ENCODE data around the gene ANAPC2.

The ANAPC2 gene

GRCh38 chr9:137164370-137165249, 23.8 kb downstream of the ANAPC2 start:
- H3K4me3 ChIP-seq (ENCODE audit: insufficient read depth in 1 of 2, low read depth in 1 of 2, low read length in 2 of 2): no peak overlapping the region
- peak overlapping the region; percentile 30 for H2BK15ac ChIP-seq (ENCODE audit: low read depth, poor library complexity, severe bottlenecking)
- no peak overlapping the region for H2BK12ac ChIP-seq (ENCODE audit: low read length in 2 of 2)
- no peak for DNase-seq
- H2BK5ac ChIP-seq (ENCODE audit: low read depth, low read length, poor library complexity, severe bottlenecking): no peak overlapping the region
- H3K79me1 ChIP-seq (replicated peaks; ENCODE audit: low read length, poor library complexity, severe bottlenecking): no peaks in the 10 kb centered on the region
- H2AK5ac ChIP-seq (ENCODE audit: low read length, severe bottlenecking): no peak overlapping the region
- no peak overlapping the region for H3K4me2 ChIP-seq (ENCODE audit: low read length, poor library complexity, severe bottlenecking)
- no peak overlapping the region for H4K91ac ChIP-seq (ENCODE audit: low read length)
- no peak overlapping the region for H3K4ac ChIP-seq (ENCODE audit: low read depth in 1 of 2, low read length in 2 of 2)
- no peak overlapping the region for H3K27ac ChIP-seq (ENCODE audit: low read length, poor library complexity, severe bottlenecking)
- H3K9ac ChIP-seq (ENCODE audit: low read length): no peak overlapping the region
- H3K36me3 ChIP-seq (ENCODE audit: control insufficient read depth in 1 of 2, insufficient read depth in 2 of 2, low read depth in 1 of 2, low read length in 2 of 2): no peaks in the 10 kb centered on the region
- no peak overlapping the region for H2BK120ac ChIP-seq (ENCODE audit: low read depth, low read length)
- H2AFZ ChIP-seq (ENCODE audit: low read depth, low read length): no peak overlapping the region
- no peak overlapping the region for H4K8ac ChIP-seq (ENCODE audit: low read length)
- H3K18ac ChIP-seq (ENCODE audit: low read depth in 1 of 2, low read length in 2 of 2): no peak overlapping the region
- H3K4me1 ChIP-seq (ENCODE audit: control insufficient read depth, insufficient read depth, low read depth, low read length): peaks cover 38% of the 10 kb centered on the region
- H3K23ac ChIP-seq (ENCODE audit: low read length in 2 of 2): no peak overlapping the region
- H3K9me3 ChIP-seq (ENCODE audit: control insufficient read depth, low read length): no peaks in the 10 kb centered on the region
- H3K27me3 ChIP-seq (ENCODE audit: control insufficient read depth in 1 of 2, insufficient read depth in 1 of 2, low read length in 2 of 2): peaks cover 78 to 87% of the 10 kb centered on the region in 2 experiments
- 80% methylated on average over 30 of the region's 34 CpGs for WGBS
- H3K14ac ChIP-seq (ENCODE audit: low read length in 2 of 2): no peak overlapping the region

GRCh38 chr9:137163805-137164204, 24.6 kb downstream of the ANAPC2 start:
- no peak overlapping the region for H2BK12ac ChIP-seq (ENCODE audit: low read length in 2 of 2)
- H2AFZ ChIP-seq (ENCODE audit: low read depth, low read length): no peak overlapping the region
- peaks cover 30% of the 10 kb centered on the region for H3K4me1 ChIP-seq (ENCODE audit: control insufficient read depth, insufficient read depth, low read depth, low read length)
- H3K36me3 ChIP-seq (ENCODE audit: control insufficient read depth in 1 of 2, insufficient read depth in 2 of 2, low read depth in 1 of 2, low read length in 2 of 2): no peaks in the 10 kb centered on the region
- H2BK120ac ChIP-seq (ENCODE audit: low read depth, low read length): no peak overlapping the region
- H2BK15ac ChIP-seq (ENCODE audit: low read depth, poor library complexity, severe bottlenecking): no peak overlapping the region
- H3K4me2 ChIP-seq (ENCODE audit: low read length, poor library complexity, severe bottlenecking): no peak overlapping the region
- H3K27ac ChIP-seq (ENCODE audit: low read length, poor library complexity, severe bottlenecking): no peak overlapping the region
- WGBS: 93% methylated on average over 22 of the region's 22 CpGs
- H2AK5ac ChIP-seq (ENCODE audit: low read length, severe bottlenecking): no peak overlapping the region
- H4K91ac ChIP-seq (ENCODE audit: low read length): no peak overlapping the region
- H3K4me3 ChIP-seq (ENCODE audit: insufficient read depth in 1 of 2, low read depth in 1 of 2, low read length in 2 of 2): no peak overlapping the region
- H3K79me1 ChIP-seq (replicated peaks; ENCODE audit: low read length, poor library complexity, severe bottlenecking): no peaks in the 10 kb centered on the region
- H3K27me3 ChIP-seq (ENCODE audit: control insufficient read depth in 1 of 2, insufficient read depth in 1 of 2, low read length in 2 of 2): peaks cover 78 to 95% of the 10 kb centered on the region in 2 experiments
- no peak for DNase-seq
- no peak overlapping the region for H3K9ac ChIP-seq (ENCODE audit: low read length)
- H3K23ac ChIP-seq (ENCODE audit: low read length in 2 of 2): no peak overlapping the region
- no peak overlapping the region for H4K8ac ChIP-seq (ENCODE audit: low read length)
- no peak overlapping the region for H3K18ac ChIP-seq (ENCODE audit: low read depth in 1 of 2, low read length in 2 of 2)
- H3K14ac ChIP-seq (ENCODE audit: low read length in 2 of 2): no peak overlapping the region
- H3K4ac ChIP-seq (ENCODE audit: low read depth in 1 of 2, low read length in 2 of 2): no peak overlapping the region
- no peak overlapping the region for H2BK5ac ChIP-seq (ENCODE audit: low read depth, low read length, poor library complexity, severe bottlenecking)
- no peaks in the 10 kb centered on the region for H3K9me3 ChIP-seq (ENCODE audit: control insufficient read depth, low read length)

- no peak overlapping the region for H2AFZ ChIP-seq (ENCODE audit: low read depth, low read length)
- no peaks in the 10 kb centered on the region for H3K9me3 ChIP-seq (ENCODE audit: control insufficient read depth, low read length)
- no peak overlapping the region for H3K4me3 ChIP-seq (ENCODE audit: insufficient read depth in 1 of 2, low read depth in 1 of 2, low read length in 2 of 2)
- no peaks in the 10 kb centered on the region for H3K79me1 ChIP-seq (replicated peaks; ENCODE audit: low read length, poor library complexity, severe bottlenecking)
- no peak overlapping the region for H3K4me2 ChIP-seq (ENCODE audit: low read length, poor library complexity, severe bottlenecking)
- DNase-seq: no peak
- no peak overlapping the region for H3K23ac ChIP-seq (ENCODE audit: low read length in 2 of 2)
- H2BK12ac ChIP-seq (ENCODE audit: low read length in 2 of 2): no peak overlapping the region
- no peaks in the 10 kb centered on the region for H3K36me3 ChIP-seq (ENCODE audit: control insufficient read depth in 1 of 2, insufficient read depth in 2 of 2, low read depth in 1 of 2, low read length in 2 of 2)
- H3K27me3 ChIP-seq (ENCODE audit: control insufficient read depth in 1 of 2, insufficient read depth in 1 of 2, low read length in 2 of 2): peaks cover 82 to 96% of the 10 kb centered on the region in 2 experiments
- no peak overlapping the region for H3K14ac ChIP-seq (ENCODE audit: low read length in 2 of 2)
- H4K8ac ChIP-seq (ENCODE audit: low read length): no peak overlapping the region
- 39% methylated on average over 26 of the region's 26 CpGs for WGBS
- no peak overlapping the region for H3K4ac ChIP-seq (ENCODE audit: low read depth in 1 of 2, low read length in 2 of 2)
- peaks cover 25% of the 10 kb centered on the region for H3K4me1 ChIP-seq (ENCODE audit: control insufficient read depth, insufficient read depth, low read depth, low read length)
- H3K9ac ChIP-seq (ENCODE audit: low read length): no peak overlapping the region
- H3K27ac ChIP-seq (ENCODE audit: low read length, poor library complexity, severe bottlenecking): no peak overlapping the region
- no peak overlapping the region for H2AK5ac ChIP-seq (ENCODE audit: low read length, severe bottlenecking)
- no peak overlapping the region for H2BK120ac ChIP-seq (ENCODE audit: low read depth, low read length)
- H4K91ac ChIP-seq (ENCODE audit: low read length): no peak overlapping the region
- no peak overlapping the region for H2BK5ac ChIP-seq (ENCODE audit: low read depth, low read length, poor library complexity, severe bottlenecking)
- no peak overlapping the region for H3K18ac ChIP-seq (ENCODE audit: low read depth in 1 of 2, low read length in 2 of 2)
- no peak overlapping the region for H2BK15ac ChIP-seq (ENCODE audit: low read depth, poor library complexity, severe bottlenecking)
Measured at GRCh38 chr9:137163365-137163715, 25.0 kb downstream of the ANAPC2 start.

- Histone ChIP-seq H3K36me3 (ENCODE audit: control insufficient read depth in 1 of 2, insufficient read depth in 2 of 2, low read depth in 1 of 2, low read length in 2 of 2) (no peaks in the 10 kb centered on the region), H3K18ac (ENCODE audit: low read depth in 1 of 2, low read length in 2 of 2) (no peak overlapping the region), H3K9me3 (ENCODE audit: control insufficient read depth, low read length) (no peaks in the 10 kb centered on the region), H2AFZ (ENCODE audit: low read depth, low read length) (no peak overlapping the region), H2AK5ac (ENCODE audit: low read length, severe bottlenecking) (no peak overlapping the region), H3K27ac (ENCODE audit: low read length, poor library complexity, severe bottlenecking) (no peak overlapping the region), H3K9ac (ENCODE audit: low read length) (no peak overlapping the region), H3K14ac (ENCODE audit: low read length in 2 of 2) (no peak overlapping the region), H2BK120ac (ENCODE audit: low read depth, low read length) (no peak overlapping the region), H3K27me3 (ENCODE audit: control insufficient read depth in 1 of 2, insufficient read depth in 1 of 2, low read length in 2 of 2) (peaks cover 83 to 96% of the 10 kb centered on the region in 2 experiments), H3K4me2 (ENCODE audit: low read length, poor library complexity, severe bottlenecking) (peak overlapping the region; percentile 41), H2BK5ac (ENCODE audit: low read depth, low read length, poor library complexity, severe bottlenecking) (no peak overlapping the region), H3K4me3 (ENCODE audit: insufficient read depth in 1 of 2, low read depth in 1 of 2, low read length in 2 of 2) (peak overlapping the region in 1 of 2 experiments; percentile 4), H3K23ac (ENCODE audit: low read length in 2 of 2) (no peak overlapping the region), H3K4ac (ENCODE audit: low read depth in 1 of 2, low read length in 2 of 2) (no peak overlapping the region), H3K79me1 (replicated peaks; ENCODE audit: low read length, poor library complexity, severe bottlenecking) (no peaks in the 10 kb centered on the region), H2BK15ac (ENCODE audit: low read depth, poor library complexity, severe bottlenecking) (no peak overlapping the region), H4K8ac (ENCODE audit: low read length) (no peak overlapping the region), H3K4me1 (ENCODE audit: control insufficient read depth, insufficient read depth, low read depth, low read length) (peaks cover 19% of the 10 kb centered on the region), H4K91ac (ENCODE audit: low read length) (no peak overlapping the region), H2BK12ac (ENCODE audit: low read length in 2 of 2) (no peak overlapping the region)
- peak; percentile 16 for DNase-seq
- 9% methylated on average over 68 of the region's 74 CpGs for WGBS
Measured at GRCh38 chr9:137162505-137163364, 25.6 kb downstream of the ANAPC2 start.
